SK-N-MC (cell line): ENCODE results near the gene TYK2.

Experiments
- EZH2 ChIP-seq: fragments of 200-600 bp; sonication (generic); IDR thresholded peaks from one replicate; pipeline ENCODE4 v1.6.1; 2017; ENCODE audit warnings: antibody characterized with exemption
- POLR2AphosphoS5 ChIP-seq: IDR thresholded peaks from 2 replicates; pipeline ENCODE4 v1.6.1; 2012; ENCODE audit warnings: mild to moderate bottlenecking, low read depth, low read length, borderline replicate concordance

GRCh38 chr19:10419646-10420443 is 39.5 kb upstream of the TYK2 start:
- no peak; the same call in none of the 2 replicates for TF ChIP-seq POLR2AphosphoS5
- no peak for TF ChIP-seq EZH2
